NCI-H2196 treated with DMSO at 0.1 percent for 48 hours (cell line): ENCODE results near the gene KRTAP20-1.

Source experiments
- DNase-seq: peaks from one replicate; lab custom pipeline; 2025; ENCODE audit not compliant: unreplicated experiment; lab: John Stamatoyannopoulos, UW

The KRTAP20-1 gene

DNA sequence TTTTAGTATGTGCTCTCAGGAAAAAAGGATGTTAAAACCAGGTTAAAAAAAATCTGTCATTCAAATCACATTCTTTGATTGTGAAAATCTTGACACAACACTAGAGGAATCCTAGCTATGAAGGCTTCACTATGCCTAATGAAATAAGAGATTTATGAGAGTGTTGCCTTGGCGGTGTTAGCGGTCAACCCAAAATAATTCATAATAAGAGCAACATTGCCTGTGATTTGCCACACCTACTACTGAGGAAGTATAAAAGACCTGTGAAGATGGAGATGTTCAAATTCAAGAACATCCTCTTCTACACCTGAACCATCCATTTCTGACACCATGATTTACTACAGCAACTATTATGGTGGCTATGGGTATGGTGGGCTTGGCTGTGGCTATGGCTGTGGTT is at the start of gene KRTAP20-1:
TSS of gene KRTAP20-1 (plus strand) at position 301 of the 400 bp plus-strand sequence. CDS start at position 331, 30 bp downstream.
- no peak for DNase-seq

GRCh38 chr21:30567617-30568016 is 48.6 kb upstream of the KRTAP20-1 start:
- DNase-seq: no peak

DNA sequence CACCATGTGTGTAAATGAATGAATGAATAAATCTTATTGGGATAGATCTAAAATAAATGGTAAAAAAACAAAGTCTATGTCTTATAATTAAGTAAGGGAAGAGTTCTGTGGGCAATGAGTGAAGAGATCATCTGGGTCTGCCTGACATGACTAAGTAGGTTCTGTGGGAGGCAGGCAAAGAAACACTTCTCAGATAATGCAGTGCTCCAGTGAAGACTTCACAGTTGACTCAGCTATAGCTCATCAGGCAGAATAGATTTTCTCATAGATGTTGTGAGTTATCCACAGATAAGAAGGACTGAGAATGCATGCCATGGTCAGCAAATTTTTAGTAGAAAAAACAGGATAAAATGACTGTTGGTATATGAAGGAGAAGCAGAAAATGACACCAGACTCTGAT is 38.5 kb upstream of the KRTAP20-1 start:
- no peak for DNase-seq

- DNase-seq: no peak
These were observed 36.9 kb upstream of the KRTAP20-1 start for GRCh38 chr21:30579346-30579745.

DNA sequence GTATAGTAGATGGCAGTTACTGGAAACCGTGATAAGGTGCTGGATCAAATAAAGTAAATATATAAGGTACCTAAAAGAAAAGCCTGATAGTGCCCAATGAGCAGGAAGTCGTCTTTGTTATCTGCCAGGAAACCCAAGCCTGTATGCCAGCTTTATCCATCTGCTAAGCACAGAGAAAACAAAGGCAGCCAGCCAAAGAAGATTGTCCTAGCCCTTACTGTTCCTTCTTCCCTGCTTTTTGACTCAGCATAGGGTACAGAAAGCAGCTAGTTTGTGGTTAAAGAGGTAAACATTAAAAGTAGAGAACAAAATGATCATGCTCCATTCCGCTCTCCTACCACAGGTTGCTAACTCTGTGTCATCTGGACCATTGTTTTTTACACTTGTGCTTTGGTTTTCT is 36.1 kb upstream of the KRTAP20-1 start:
- no peak for DNase-seq

- DNase-seq: no peak
These were observed 33.4 kb upstream of the KRTAP20-1 start for GRCh38 chr21:30582870-30583269.

DNA sequence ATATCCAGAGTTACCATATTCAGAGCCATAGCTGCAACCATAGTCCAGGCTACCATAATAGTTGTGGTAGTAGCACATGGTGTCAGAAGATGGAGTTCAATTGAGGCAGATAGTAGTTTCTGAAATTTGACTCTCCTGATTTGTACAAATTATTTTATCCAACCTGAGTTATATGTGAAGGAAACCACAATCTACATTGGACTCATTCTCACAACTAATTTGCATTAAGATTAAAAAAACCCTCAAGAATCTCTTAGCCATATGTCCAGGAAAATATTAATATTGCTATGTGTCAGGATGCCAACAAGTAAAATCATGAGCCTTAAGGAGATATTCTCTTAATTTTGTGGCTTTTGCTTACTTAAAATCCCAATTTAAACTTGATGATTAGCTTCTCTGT is 25.9 kb upstream of the KRTAP20-1 start, which contains the start of gene KRTAP22-2:
TSS of gene KRTAP22-2 (minus strand) at position 101 of the 400 bp plus-strand sequence.
- no peak for DNase-seq

DNA sequence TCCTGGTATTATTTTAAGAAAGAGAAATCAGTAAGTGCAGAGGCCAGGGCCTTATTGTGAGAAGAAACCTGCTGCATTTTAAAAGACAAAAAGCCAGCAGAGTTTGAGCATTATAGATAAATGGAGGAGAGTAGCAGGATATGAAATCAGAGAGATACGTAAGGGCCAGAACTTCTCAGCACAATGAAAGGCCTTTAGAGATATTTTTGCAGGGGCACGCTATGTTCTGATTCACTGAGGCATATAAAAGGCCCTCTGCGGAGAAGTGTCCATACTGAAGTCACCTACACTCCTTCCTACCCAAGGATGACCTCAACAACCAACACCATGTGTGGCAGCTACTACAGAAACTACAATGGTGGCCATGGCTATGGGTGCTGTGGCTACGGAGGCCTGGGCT is 24.1 kb upstream of the KRTAP20-1 start, which contains the start of gene KRTAP6-3:
TSS of gene KRTAP6-3 (plus strand) at position 301 of the 400 bp plus-strand sequence. CDS start at position 307, 6 bp downstream.
- DNase-seq: no peak

DNA sequence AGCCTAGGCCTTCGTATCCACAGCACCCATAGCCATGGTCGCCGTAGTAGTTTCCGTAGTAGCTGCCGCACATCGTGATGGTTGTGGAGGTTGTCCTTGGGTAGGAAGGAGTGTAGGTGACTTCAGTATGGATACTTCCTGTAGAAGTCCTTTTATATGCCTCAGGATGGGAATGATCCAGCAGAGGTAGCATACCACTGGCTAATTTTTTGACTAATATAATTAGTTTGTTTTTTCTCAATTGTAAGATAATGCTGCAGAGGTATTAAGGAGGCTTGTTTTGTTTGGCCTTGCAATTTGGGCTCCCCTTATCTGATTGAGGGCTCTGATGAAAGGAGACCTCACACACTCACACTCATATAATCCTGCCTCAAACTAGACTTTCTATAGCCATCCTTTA is 17.4 kb upstream of the KRTAP20-1 start, which contains the start of gene KRTAP6-2:
TSS of gene KRTAP6-2 (minus strand) at position 101 of the 400 bp plus-strand sequence. CDS start at position 73, 28 bp downstream.
- DNase-seq: no peak

DNA sequence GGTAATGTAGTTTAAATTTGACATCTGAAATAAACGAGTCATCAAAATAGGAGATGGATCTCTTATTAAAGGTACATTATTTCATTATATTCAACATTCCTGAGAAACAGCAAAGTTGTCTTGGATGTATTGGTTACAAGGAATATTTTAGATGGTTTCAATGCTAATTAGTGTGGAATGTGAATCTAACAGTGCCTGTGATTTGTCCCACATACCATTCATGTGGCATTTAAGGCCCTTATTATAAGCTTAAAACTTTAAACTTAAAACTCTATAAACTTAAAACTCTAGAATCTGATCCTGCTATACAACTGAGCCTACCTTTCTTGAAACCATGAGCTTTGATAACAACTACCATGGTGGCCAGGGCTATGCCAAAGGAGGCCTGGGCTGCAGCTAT is 15.4 kb upstream of the KRTAP20-1 start, which contains the start of gene KRTAP22-1:
TSS of gene KRTAP22-1 (plus strand) at position 301 of the 400 bp plus-strand sequence.
- DNase-seq: no peak

DNA sequence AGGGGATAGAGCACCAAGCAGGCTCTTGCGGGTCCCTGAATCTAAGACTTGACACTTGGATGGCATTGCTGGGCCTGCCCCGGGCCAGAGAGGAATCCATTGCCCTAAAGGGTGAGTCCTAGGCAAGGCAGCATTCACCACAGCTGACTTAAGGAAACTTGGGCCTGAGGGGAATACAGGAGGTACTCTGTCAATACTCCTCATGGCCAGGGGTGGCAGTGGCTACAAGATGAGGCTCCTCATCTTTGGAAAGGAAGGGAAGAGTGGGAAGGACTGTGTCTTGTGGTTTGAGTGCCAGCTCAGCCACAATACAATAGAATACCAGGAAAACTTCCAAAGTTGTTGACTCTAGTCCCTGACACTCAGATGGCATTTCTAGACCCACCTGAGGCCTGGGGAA is 10.3 kb upstream of the KRTAP20-1 start:
- DNase-seq: no peak

DNA sequence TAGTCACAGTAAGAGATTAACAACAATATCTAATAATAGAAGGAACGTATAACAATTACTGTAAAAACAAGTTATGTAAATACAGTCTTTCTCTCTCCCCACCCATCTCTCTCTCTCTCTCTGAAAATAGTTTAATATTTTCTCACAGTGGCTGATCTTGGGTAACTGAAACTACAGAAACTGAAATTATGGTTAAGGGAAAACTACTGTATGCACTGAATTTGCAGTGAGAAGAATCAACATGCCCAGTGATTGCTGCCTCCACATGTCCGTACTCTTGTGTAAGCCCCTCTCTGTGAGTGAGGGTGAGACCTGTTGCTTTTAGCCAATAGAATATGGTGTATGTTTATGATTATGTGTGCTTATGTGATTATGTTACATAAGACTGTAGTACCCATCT is 4.1 kb upstream of the KRTAP20-1 start:
- DNase-seq: no peak

DNA sequence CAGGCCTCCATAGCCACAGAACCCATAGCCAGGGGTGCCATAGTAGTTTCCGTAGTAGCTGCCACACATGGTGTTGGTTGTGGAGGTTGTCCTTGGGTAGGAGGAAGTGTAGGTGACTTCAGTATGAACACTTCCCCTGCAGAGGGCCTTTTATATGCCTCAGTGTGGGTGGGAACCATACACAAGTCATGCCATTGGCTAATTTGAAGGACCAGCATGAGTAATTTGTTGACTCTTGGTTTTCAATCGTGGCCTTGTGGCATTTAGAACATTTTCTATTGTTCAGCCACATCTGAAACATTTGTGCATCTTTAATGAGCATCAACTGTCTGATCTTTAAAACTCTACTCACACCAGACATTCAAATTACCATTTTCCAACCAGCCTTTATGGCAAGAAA is 2.4 kb upstream of the KRTAP20-1 start, which contains the start of gene KRTAP6-1:
TSS of gene KRTAP6-1 (minus strand) at position 95 of the 400 bp plus-strand sequence. CDS start at position 69, 26 bp downstream.
- DNase-seq: no peak

DNA sequence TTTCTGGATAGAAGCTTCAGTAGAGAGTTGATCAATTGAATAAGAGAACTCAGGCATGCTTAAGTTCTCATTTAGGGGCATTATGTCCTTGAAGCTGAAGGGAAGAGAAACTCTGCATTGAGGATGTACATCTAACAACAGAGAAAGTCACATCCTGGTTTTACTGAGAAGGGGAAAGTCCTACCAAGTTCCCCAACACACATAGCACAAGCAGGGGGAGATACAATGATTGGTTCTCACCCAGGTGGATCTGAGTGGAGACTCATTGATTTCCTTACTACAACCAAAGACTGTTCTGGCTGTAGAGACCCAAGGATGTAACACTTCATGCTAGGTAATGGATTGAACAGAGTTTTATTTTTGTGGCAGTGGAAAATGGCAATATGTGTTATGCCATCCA is 1.0 kb upstream of the KRTAP20-1 start:
- DNase-seq: no peak

- DNase-seq: no peak
These were observed 3.9 kb downstream of the KRTAP20-1 start for GRCh38 chr21:30620080-30620479.

GRCh38 chr21:30620522-30620921 is 4.3 kb downstream of the KRTAP20-1 start, which contains the start of gene KRTAP20-4:
TSS of gene KRTAP20-4 (plus strand) at chr21:30620627.
- no peak for DNase-seq

DNA sequence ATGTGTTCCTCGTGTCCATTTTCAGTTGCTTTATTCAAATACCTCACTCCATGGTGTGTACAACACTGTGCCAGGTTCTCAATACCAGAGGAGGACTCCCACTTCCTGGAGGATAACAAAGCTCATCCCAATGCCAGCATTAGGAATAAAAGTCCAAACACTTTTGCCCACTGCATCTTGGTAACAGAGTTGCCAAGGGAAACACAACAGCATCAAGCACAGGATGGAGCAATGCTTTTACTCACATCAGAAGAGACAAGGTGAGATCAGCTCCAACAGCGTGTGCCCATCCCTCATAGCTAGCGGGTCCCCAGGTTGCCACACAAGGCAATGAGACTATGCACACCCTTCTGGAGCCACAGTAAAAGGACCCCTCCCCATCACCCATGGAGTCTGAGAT is 7.1 kb downstream of the KRTAP20-1 start:
- no peak for DNase-seq

GRCh38 chr21:30625449-30626165 is 9.4 kb downstream of the KRTAP20-1 start:
- no peak for DNase-seq

DNA sequence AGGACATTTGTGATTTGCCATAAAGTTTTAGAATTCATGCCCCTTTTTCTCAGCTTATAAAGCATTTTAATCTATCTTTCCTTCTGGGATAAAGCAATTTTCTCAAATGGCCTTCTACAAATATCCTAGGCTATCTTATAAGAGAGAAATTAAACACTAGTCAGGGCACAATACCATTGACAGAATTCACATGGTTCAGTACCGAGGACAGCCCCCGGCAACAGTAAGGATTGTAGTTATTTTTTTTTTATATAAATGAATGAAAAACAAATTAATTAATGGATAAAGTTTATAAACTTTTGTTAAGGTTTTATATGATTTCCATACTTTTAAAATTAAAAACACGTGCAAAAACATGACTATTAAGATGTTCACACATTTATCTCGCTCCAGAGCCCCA is 11.9 kb downstream of the KRTAP20-1 start:
- no peak for DNase-seq

- DNase-seq: no peak
These were observed 13.0 kb downstream of the KRTAP20-1 start for GRCh38 chr21:30629200-30629599.

GRCh38 chr21:30634906-30635305 is 18.7 kb downstream of the KRTAP20-1 start, which contains the start of gene KRTAP20-2:
TSS of gene KRTAP20-2 (plus strand) at chr21:30635206. CDS start at chr21:30635264, 58 bp downstream.
- no peak for DNase-seq

DNA sequence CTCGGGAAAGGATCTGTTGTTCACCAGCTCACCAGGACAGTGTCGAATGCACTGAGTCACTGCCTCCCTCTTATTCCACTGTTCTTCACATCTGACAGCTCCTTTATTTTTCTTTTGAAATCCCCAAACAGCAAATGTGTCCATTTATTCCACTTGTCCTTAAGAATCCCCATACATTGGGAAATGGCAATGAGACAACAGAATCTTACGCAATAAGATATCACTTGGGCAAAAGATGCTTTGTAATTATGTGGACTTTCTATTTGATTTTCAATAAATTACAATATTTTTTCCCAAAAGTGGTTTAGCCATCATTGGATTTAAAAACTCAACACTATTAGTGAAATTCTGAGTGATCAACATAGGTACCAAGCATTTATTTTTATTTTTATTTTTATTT is 22.5 kb downstream of the KRTAP20-1 start:
- no peak for DNase-seq
